ENCODE data around the gene FZD1.

- TF ChIP-seq ZNF274 (IDR thresholded peaks at IDR 0.05; ENCODE audit: low read depth, low read length), result no peak
- no peak for TF ChIP-seq SUZ12 (IDR thresholded peaks at IDR 0.05; ENCODE audit: extremely low read depth, insufficient read depth, insufficient read length)
- no peak for TF ChIP-seq YY1 (IDR thresholded peaks at IDR 0.05; ENCODE audit: insufficient read depth, insufficient read length)
Observed at GRCh38 chr7:91313113-91313512, 48.9 kb downstream of the FZD1 start.
